Measurements from ENCODE around the gene NBEA.

DNA sequence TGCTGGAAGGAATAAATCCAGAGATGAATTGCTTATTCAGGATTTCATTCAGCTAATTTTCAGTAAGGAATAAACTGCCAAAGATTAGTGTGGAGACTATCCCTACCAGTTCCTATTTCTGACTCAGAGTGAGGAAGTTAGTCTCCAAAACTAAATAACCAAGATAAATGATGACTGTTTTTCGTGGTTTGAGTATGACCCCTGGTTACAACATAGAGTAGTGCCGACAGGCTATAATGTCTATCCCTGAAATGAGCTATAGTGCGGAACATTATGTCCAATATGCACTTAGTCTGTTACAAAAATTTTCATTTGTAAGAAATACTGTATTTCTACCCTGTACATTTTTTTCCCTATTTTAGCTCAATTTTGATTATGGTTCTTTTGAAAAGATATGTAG, 51.4 kb downstream of the NBEA start:
- TF ChIP-seq CREB1 (IDR thresholded peaks at IDR 0.05; ENCODE audit: low read depth): no peak
- no peak for TF ChIP-seq TAF1 (IDR thresholded peaks at IDR 0.05; ENCODE audit: low read depth)
- no peak for TF ChIP-seq TEAD4 (IDR thresholded peaks at IDR 0.05)
- no peak for TF ChIP-seq ZBTB7A (IDR thresholded peaks at IDR 0.05; ENCODE audit: low read depth)
- TF ChIP-seq TCF12 (IDR thresholded peaks at IDR 0.05; ENCODE audit: low read depth): no peak
- TF ChIP-seq, protein P1, sequence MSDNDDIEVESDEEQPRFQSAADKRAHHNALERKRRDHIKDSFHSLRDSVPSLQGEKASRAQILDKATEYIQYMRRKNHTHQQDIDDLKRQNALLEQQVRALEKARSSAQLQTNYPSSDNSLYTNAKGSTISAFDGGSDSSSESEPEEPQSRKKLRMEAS (IDR thresholded peaks at IDR 0.05): no peak
- TF ChIP-seq FOXM1 (IDR thresholded peaks at IDR 0.05; ENCODE audit: borderline replicate concordance, low read depth): no peak
- no peak for TF ChIP-seq YY1 (IDR thresholded peaks at IDR 0.05; ENCODE audit: low read depth)
- TF ChIP-seq EP300 (IDR thresholded peaks at IDR 0.05; ENCODE audit: borderline replicate concordance): no peak
- TF ChIP-seq RAD21 (IDR thresholded peaks at IDR 0.05; ENCODE audit: low read depth): no peak
- TF ChIP-seq, protein P2, sequence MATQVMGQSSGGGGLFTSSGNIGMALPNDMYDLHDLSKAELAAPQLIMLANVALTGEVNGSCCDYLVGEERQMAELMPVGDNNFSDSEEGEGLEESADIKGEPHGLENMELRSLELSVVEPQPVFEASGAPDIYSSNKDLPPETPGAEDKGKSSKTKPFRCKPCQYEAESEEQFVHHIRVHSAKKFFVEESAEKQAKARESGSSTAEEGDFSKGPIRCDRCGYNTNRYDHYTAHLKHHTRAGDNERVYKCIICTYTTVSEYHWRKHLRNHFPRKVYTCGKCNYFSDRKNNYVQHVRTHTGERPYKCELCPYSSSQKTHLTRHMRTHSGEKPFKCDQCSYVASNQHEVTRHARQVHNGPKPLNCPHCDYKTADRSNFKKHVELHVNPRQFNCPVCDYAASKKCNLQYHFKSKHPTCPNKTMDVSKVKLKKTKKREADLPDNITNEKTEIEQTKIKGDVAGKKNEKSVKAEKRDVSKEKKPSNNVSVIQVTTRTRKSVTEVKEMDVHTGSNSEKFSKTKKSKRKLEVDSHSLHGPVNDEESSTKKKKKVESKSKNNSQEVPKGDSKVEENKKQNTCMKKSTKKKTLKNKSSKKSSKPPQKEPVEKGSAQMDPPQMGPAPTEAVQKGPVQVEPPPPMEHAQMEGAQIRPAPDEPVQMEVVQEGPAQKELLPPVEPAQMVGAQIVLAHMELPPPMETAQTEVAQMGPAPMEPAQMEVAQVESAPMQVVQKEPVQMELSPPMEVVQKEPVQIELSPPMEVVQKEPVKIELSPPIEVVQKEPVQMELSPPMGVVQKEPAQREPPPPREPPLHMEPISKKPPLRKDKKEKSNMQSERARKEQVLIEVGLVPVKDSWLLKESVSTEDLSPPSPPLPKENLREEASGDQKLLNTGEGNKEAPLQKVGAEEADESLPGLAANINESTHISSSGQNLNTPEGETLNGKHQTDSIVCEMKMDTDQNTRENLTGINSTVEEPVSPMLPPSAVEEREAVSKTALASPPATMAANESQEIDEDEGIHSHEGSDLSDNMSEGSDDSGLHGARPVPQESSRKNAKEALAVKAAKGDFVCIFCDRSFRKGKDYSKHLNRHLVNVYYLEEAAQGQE (IDR thresholded peaks at IDR 0.05; ENCODE audit: low read depth): no peak

Measured in Ishikawa (cell line).